Tibial nerve (tissue), 4 donors: ENCODE results near the gene DRAXIN. TPM values are rescaled to one million over a fixed set of nuclear protein-coding genes. Genes with fewer than 3 reads are reported as not detected.

Source experiments
- DNase-seq, 2 donors: peaks; one replicate each; pipeline ENCODE4 v3.0.0-alpha.2; 2019; ENCODE audit warnings: low spot score in 2 of 2
- H3K27ac ChIP-seq, 4 donors: fragments of 200-600 bp; sonication (generic) in 3 of 4; one replicate each; pipeline ENCODE4 v1.5.1; 2017 to 2019; ENCODE audit warnings: mild to moderate bottlenecking in 1 of 4
- H3K27me3 ChIP-seq, 2 donors: fragments of 200-600 bp; sonication (generic) in 1 of 2; one replicate each; pipeline versions ENCODE4 v1.5.1 to v1.6.0; 2017 to 2019
- H3K36me3 ChIP-seq, 3 donors: fragments of 200-600 bp; sonication (generic); one replicate each; pipeline ENCODE4 v1.5.1; 2018 to 2019
- H3K4me1 ChIP-seq, 4 donors: fragments of 200-600 bp; sonication (generic) in 3 of 4; one replicate each; pipeline ENCODE4 v1.5.1; 2017 to 2019
- H3K4me3 ChIP-seq, 4 donors: fragments of 200-600 bp; sonication (generic) in 3 of 4; one replicate each; pipeline ENCODE4 v1.5.1; 2017 to 2019; ENCODE audit warnings: mild to moderate bottlenecking in 1 of 4, moderate library complexity in 1 of 4
- H3K9me3 ChIP-seq, 4 donors: fragments of 200-600 bp; sonication (generic) in 3 of 4; one replicate each; pipeline ENCODE4 v1.5.1; 2017 to 2019
- EP300 ChIP-seq, 2 donors: sonication (generic); formaldehyde crosslinking; IDR thresholded peaks; one replicate each; pipeline ENCODE4 v1.6.1; 2017; ENCODE audit warnings: antibody characterized with exemption in 2 of 2, mild to moderate bottlenecking in 1 of 2
- POLR2A ChIP-seq, 2 donors: fragments of 450-650 bp; IDR thresholded peaks; one replicate each; pipeline ENCODE4 v1.6.1; 2017; ENCODE audit warnings: antibody characterized with exemption in 2 of 2, mild to moderate bottlenecking in 2 of 2, moderate library complexity in 2 of 2
- WGBS, 2 donors: methylation state at CpG; one replicate each; pipeline ENCODE4 v1.1.5; 2018; 5-methylcytosine and 5-hydroxymethylcytosine counted together
- total RNA-seq, 4 donors: library from RNA; depleted of rRNA; stranded (reverse); fragments of >200 nt; gene quantifications; one replicate each; pipeline ENCODE4 v1.1.0, GENCODE V29; 2016
- TF ChIP-seq, protein P1 (sequence below), 5 experiments: fragments of 200-600 bp in 3 of 5; fragments of 450-650 bp in 2 of 5; sonication (generic) in 3 of 5; IDR thresholded peaks; one replicate each; pipeline ENCODE4 v1.5.1; 2016 to 2019; ENCODE audit warnings: antibody characterized with exemption in 5 of 5, mild to moderate bottlenecking in 3 of 5, moderate library complexity in 2 of 5

DRAXIN gene
- total RNA-seq, 4 donors from 2014 or later = under 0.01 to 1.2 (median 0.20) TPM; not detected in 1

- peak overlapping the region in 1 of 4 donors; percentile 64 for H3K27ac ChIP-seq
- TF ChIP-seq, protein P1, sequence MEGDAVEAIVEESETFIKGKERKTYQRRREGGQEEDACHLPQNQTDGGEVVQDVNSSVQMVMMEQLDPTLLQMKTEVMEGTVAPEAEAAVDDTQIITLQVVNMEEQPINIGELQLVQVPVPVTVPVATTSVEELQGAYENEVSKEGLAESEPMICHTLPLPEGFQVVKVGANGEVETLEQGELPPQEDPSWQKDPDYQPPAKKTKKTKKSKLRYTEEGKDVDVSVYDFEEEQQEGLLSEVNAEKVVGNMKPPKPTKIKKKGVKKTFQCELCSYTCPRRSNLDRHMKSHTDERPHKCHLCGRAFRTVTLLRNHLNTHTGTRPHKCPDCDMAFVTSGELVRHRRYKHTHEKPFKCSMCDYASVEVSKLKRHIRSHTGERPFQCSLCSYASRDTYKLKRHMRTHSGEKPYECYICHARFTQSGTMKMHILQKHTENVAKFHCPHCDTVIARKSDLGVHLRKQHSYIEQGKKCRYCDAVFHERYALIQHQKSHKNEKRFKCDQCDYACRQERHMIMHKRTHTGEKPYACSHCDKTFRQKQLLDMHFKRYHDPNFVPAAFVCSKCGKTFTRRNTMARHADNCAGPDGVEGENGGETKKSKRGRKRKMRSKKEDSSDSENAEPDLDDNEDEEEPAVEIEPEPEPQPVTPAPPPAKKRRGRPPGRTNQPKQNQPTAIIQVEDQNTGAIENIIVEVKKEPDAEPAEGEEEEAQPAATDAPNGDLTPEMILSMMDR (IDR thresholded peaks at IDR 0.05) = no peak
- TF ChIP-seq EP300 (IDR thresholded peaks at IDR 0.05) (no peak), POLR2A (IDR thresholded peaks at IDR 0.05) (no peak)
- no peak for DNase-seq
- H3K4me3 ChIP-seq = peak overlapping the region in 2 of 4 donors; percentile 22 to 44
- WGBS, 2 donors = 11 to 12% methylated on average over 54 to 56 of the region's 64 CpGs
- H3K36me3 ChIP-seq = no peaks in the 10 kb centered on the region
- H3K9me3 ChIP-seq = no peaks in the 10 kb centered on the region
- peaks cover 0 to 41% of the 10 kb centered on the region in 2 donors for H3K27me3 ChIP-seq
- peaks cover 0 to 33% (median 19%) of the 10 kb centered on the region in 4 donors for H3K4me1 ChIP-seq
These were observed 610 bp downstream of the DRAXIN start for GRCh38 chr1:11691928-11692711.

GRCh38 chr1:11693024-11693590, 1.6 kb downstream of the DRAXIN start:
- DNase-seq = no peak
- Histone ChIP-seq H3K4me3 (no peak overlapping the region), H3K4me1 (peaks cover 0 to 33% (median 19%) of the 10 kb centered on the region in 4 donors), H3K27ac (peak overlapping the region in 1 of 4 donors; percentile 64), H3K36me3 (no peaks in the 10 kb centered on the region), H3K9me3 (no peaks in the 10 kb centered on the region), H3K27me3 (peaks cover 0 to 41% of the 10 kb centered on the region in 2 donors)
- TF ChIP-seq EP300 (IDR thresholded peaks at IDR 0.05) (no peak), POLR2A (IDR thresholded peaks at IDR 0.05) (no peak)
- TF ChIP-seq, protein P1 (IDR thresholded peaks at IDR 0.05) = no peak
- WGBS, 2 donors = 19 to 23% methylated on average over 5 to 6 of the region's 6 CpGs

- TF ChIP-seq EP300 (IDR thresholded peaks at IDR 0.05) = no peak
- TF ChIP-seq, protein P1 (IDR thresholded peaks at IDR 0.05) = no peak
- no peak for TF ChIP-seq POLR2A (IDR thresholded peaks at IDR 0.05)
- H3K9me3 ChIP-seq = no peaks in the 10 kb centered on the region
- H3K36me3 ChIP-seq = no peaks in the 10 kb centered on the region
- WGBS, 2 donors = 63 to 67% methylated on average over 5 of the region's 5 CpGs
- H3K27ac ChIP-seq = no peak overlapping the region
- peaks cover 0 to 38% of the 10 kb centered on the region in 2 donors for H3K27me3 ChIP-seq
- no peak overlapping the region for H3K4me3 ChIP-seq
- no peak for DNase-seq
- peaks cover 0 to 33% (median 19%) of the 10 kb centered on the region in 4 donors for H3K4me1 ChIP-seq
These were observed 2.4 kb downstream of the DRAXIN start for GRCh38 chr1:11693917-11694316.

DNA sequence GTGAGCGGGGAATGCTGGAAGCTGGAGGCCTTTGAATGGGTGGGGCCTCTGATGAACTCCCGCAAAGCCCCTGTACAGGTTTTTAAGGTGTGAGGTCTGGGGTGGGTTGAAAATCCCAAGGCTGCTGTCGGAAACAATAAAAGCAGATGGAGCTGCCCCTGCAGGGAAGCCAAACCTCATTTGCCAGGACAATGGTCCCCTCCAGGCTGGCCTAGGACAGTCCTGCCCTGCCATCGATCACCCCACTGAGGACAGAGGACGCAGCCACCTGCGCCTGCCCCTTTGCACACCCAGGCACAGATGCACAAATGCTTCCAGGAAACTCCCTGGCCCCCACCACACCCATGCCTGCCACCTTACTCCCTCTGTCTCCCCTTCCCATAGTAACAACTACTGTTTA, 4.4 kb downstream of the DRAXIN start:
- Histone ChIP-seq H3K4me1 (peaks cover 0 to 21% (median 14%) of the 10 kb centered on the region in 4 donors), H3K4me3 (no peak overlapping the region), H3K27ac (no peak overlapping the region), H3K36me3 (no peaks in the 10 kb centered on the region), H3K9me3 (no peaks in the 10 kb centered on the region), H3K27me3 (peaks cover 0 to 25% of the 10 kb centered on the region in 2 donors)
- 71 to 78% methylated on average over 6 of the region's 6 CpGs for WGBS, 2 donors
- DNase-seq = no peak
- TF ChIP-seq POLR2A (IDR thresholded peaks at IDR 0.05) = no peak
- no peak for TF ChIP-seq EP300 (IDR thresholded peaks at IDR 0.05)
- TF ChIP-seq, protein P1 (IDR thresholded peaks at IDR 0.05) = no peak
